GM18870 (cell line): Measurements from ENCODE around the gene UBE2G2.

Source experiments
- ATAC-seq: cut with Tn5 transposase; IDR thresholded peaks from one replicate; pipeline ENCODE4 v1.9.1; 2021; ENCODE audit warnings: moderate library complexity; ENCODE audit not compliant: unreplicated experiment

The UBE2G2 gene

DNA sequence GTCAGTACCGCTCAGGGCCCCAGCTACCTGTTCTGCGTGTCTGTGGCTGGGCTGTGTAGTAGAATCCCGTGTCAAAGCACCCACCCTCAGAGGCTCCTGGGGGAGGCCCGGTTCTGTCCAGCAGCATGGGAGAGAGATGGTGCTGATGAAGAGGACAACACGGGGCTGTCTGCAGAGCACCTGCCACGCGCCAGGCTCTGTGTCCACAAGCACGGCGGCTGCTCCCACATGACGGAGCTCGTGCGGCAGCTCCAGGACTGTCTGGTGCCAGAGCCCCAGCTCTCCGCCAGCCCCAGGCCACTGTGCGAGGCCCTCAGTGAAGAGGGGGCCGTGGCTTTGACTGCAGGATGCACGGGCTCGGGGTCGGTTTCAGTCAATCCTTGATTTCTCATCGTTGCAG, 48.3 kb downstream of the UBE2G2 start:
- ATAC-seq = no peak

DNA sequence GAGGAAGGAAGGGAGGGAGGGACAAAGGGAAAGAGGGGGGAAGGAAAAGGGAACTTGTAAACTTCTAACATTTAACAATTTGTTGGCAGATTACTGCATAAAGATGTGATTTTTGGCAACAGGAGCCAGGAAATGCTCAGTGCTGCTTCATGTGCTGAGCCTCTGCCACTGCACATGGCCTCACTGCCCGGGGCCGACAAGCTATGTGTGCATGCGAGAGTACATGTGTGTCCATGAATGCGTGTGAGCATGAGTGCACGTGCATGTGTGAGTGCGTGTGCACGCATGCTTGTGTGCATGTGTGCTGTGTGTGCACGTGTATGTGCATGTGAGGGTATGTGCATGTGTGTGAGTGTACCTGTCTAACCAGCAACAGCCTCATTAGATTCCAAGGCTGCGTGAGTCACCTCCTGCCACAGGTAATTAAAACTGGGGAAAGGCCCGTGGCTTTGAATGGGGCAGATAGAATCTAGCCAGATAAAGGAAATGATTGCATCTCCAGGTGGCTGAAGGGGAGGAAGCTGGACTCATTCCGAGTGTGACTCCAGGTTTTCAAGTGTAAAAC, 48.9 kb downstream of the UBE2G2 start:
- no peak for ATAC-seq

DNA sequence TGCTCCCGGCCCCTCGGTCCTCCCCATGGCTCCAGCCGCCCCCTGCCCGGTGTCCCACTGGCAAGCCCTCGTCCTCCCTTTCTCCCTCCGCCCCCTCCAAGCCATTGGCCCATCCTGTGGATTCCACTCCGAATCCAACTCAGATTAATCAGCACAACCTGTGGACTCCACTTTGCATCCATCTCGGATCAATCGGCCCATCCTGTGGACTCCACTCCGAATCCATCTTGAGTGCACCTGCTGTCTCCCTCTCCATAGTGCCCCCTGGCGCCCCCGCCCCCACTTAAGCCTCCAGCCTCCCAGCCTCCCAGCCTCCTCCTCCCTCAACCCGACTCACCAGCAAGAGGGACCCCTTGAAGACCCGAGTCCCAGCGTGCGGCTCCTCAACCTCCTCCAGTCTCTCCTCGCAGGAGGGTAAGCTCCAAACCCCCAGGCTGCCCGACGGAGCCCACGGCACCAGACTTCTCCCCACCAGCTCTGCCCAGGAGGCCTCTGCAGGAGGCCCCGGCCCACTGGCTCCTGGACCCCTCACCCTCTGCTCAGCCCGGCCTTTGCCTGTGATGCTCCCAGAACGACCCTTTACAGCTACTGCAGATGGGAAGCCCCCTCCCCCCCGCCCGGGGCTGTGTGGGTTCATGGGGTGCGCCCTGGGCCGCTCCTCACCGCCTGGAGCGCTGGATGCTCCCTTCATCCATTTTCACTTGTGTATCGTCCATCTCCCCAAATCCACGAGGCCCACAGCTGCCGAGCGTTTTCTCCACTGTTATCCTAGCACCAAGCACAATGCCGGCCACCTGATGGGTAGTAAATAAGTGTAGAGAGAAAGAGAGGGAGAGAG, 49.6 kb downstream of the UBE2G2 start:
- no peak for ATAC-seq

DNA sequence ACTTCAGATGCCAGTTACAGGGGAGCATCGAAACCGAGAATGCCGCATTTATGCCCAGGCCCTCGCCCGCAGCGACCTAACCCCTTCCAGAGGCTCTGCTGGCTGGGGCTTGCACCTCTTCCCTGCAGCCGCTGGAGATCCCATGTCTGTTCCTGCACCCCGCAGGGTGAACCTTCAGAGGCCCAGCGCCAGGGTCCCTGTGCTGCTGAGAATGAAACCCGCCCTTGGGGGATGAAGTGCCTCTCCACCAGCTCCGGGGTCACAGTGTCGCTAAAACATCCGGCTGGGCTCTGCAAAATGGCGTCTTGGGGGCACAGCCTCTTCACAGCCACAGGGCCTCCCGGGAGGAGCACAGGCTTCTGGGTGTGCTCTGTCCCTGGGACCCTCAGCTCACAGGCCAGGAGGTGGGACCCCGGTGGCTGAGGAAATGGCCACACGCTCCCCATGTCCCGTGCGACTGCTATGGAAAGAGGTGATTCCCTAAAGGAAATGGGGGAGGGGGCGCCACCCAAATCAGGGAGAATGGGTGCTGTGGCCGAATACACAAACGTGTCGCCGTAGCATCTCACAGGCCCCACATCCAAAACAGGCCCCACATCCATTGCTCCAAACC, 50.3 kb downstream of the UBE2G2 start:
- ATAC-seq = no peak

DNA sequence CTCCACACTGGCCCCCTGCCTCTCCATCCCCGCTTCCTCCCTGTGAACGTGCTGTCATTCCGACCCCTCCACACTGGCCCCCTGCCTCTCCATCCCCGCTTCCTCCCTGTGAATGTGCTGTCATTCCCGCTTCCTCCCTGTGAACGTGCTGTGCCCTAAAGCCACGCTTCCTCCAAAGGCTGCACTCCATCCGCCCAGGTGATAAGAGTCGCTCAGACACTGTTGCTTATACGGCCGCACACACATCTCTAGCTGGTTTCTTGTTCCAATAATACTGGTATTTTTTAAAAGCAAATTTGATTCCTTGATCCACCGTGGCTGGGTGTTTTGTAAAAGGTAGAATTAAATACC, 51.0 kb downstream of the UBE2G2 start:
- ATAC-seq = no peak

DNA sequence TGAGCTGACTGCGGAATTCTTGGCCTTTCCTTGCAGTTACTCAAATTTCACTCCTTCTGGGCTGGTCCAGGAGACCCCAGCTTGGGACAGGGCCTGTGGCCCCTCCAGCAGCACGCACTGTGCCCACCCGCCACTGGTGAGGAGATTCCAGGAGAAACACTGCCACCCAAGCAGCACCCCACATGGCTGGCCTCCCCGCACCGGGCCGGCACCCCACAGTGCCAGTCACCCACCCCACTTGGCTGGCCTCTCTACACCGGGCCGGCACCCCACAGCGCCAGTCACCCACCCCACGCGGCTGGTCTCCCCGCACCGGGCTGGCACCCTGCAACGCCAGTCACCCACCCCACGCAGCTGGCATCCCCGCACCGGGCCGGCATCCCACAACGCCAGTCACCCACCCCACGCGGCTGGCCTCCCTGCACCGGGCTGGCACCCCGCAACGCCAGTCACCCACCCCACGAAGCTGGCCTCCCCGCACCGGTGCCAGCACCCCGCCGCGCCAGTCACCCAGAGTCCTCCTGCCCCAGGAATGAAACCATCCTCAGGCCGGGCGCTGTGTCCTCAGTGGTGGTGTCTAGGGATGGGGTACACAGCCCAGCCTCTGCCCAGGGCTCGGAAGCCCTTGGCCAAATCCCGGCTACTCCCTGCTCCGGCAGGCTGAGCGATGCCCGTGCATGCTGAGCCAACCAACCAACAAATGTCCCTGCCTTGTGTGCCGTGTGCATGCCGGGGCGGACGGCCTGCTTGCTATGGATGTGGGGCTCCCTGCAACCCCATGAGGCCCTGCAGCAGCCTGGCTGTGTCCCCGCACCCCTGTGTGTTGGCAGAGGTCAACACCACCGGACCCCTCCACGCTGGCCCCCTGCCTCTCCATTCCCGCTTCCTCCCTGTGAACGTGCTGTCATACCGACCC, 51.6 kb downstream of the UBE2G2 start:
- ATAC-seq = no peak

DNA sequence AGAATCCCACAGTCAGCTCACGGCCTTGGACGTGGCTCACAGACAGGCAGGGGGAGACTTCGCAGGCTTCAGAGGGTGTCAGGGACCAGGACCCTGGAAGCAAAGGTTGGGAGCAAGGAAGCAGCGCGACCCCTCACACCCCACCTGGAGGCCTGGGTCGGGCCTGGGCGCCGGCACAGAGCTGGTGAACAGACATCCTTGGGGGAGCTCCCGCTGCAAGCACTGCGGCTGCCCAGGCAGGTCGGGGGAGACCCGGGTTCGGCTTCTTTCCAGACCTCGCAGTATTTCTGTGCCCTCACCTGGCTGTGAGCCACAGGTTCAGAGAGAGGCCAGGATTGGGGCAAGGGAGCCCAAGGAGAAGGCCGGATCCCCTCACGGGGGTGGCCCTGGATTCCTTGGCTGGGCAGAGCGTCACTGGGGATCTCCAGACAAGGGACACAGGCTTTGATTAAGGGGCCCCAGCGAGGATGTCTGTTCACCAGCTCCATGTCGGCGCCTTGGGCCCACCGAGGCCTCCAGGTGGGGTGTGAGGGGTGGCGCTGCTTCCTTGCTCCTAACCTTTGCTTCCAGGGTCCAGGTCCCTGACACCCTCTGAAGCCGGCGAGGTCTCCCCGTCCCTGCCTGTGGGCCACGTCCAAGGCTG, 52.4 kb downstream of the UBE2G2 start:
- no peak for ATAC-seq

DNA sequence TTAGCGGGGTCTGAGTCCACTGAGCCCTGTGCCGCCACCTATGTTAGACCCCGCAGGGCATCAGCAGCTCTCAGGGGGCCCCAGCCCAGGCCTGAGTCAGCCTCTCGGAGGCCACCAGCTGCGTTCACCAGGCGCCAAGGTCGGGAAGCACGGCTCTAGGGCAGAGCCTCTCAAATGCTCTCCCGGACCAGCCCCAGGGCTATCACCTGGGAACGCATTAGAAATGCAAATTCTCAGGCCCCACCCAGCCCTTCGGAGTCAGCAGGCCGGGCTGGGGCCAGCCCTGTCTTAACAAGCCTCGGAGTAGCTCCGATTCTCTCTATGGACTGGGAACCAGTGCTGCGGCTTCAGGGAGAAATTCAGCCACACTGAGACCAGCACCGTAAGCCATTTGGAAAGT, 53.0 kb downstream of the UBE2G2 start:
- no peak for ATAC-seq

DNA sequence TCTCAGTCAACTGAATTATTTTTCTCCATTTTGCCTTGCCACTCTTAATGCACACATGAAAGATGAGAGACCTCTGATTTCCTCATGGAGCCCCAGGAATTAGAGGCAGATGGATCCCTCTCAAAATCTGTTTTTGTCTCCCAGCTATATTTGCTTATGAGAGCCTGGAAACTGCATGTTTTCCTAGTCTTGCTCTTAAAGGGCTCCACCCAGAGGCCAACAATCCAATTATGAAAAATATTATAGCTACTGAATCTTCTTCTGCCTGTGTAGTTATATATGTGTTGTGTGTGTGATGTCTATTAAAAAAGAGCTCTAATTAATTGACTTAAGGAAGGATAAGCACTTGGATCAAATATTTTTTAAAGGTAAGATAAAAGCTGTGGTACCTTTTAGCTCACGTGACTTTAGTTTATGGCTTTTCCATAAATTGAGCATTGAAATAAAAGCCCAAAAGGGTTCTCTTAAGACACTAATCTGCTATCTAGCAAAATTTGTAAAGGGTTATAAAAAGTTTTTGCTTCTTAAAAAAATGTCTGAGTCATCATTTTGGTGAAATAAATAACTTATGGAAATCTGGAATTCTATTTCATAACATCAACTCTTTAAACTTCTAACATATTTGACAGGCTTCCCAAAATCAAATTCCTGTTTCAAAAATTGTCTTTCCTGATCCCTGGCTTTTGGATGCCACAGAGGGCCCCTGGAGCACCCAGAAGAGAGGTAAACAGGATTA, 59.0 kb downstream of the UBE2G2 start:
- no peak for ATAC-seq

DNA sequence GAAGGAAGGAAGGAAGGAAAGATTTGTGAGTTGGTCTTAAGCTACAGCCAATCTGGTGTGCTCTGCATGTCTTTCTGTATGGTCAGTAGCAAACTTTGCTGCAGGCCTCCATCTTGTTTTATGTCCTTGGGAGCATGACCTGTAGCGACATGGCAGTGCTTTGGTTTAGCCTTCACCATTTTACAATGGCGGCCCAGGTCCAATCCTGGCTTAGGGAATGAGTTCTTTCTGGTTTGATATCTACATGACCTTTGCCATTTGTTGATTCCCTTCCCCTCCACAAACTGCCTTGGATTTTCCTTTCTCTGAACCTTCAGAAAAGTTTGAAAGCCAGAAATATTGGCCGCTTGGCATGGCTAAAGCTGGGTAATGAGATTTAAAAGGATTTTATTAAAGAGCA, 59.7 kb downstream of the UBE2G2 start:
- ATAC-seq = no peak

DNA sequence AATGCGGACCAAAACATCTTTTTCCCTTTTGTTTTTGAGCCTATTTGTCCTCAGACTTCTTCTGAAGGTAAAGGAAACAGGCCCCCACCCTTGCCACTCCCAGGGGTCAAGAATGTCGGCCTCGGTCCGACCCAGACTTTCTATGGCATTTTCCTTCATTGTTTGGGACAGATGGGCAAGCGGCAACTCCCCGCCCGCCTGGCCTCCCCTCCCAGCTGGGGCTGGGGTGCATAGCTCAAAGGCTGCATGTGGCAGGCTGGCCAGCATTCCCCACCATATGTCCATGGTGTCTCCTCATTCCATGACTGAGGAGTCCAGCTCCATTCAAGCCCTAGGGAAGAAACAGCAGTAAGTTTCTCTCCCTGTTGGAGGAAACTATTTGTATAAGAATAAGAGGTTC, 60.9 kb downstream of the UBE2G2 start:
- ATAC-seq = no peak

DNA sequence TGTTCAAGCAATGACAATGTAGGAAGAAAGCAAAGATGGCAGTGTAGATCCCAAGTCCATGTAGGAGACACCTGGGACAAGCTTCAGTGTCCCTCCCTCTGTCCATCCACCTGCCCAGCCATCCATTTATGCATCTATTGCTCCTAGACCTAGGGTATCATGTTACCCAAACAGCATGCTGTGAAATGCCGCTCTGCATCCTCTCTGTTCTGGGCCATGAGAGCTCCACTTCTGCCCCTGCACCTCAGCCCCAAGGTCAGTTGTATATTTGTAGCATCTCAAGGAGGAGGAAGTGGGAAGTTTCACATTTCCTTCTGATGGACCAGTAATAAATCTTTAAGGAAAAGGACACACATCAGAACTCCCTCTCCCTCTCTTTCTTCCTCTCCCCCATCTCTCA, 62.3 kb downstream of the UBE2G2 start:
- no peak for ATAC-seq

DNA sequence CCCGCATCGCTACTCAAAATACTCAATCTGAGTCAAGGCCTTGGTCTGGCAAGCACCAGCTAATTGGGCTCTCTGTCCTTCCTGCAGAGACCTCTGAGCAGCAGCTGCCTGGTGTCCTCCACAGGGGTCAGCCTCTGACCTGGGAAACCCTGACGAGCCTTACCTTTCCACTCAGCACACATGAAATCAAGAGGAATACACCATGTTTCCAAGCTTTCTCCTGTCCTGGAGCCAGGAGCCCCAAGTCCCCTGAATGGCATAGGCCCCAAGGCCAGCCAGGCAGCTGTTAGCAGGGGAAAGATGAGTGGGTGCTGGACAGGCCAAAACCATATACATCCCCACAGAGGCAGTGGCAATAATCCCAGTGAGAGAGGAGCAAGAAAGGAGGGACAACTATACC, 63.0 kb downstream of the UBE2G2 start:
- no peak for ATAC-seq

DNA sequence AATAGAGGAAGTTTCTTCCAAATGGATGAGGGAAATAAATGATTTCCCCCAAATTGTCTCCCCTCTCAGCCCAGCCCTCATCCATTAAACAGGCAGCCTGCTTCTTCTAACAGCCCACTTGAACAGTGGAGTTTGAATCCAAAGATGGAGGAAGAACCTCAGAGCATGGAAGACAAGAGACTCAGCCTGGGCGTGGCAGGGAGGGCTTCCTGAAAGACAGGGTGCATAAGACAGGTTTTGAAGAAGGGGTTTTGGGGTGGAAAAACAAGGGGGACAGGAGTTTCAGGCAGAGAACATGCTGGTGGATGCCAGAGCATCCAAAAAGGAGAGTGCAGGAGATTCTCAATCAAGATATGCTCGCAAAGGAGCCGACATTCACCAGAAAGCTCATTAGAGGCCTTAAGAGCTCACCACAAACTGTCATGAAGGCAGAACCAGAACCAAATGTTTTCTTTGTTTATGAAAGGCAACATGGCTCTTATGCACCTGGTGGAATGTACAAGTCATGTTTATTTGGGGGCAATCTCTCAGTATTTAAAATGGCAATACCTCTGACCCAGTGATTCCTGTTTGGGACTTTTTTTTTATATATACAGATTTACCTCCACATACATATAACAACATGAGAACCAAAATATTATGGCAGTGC, 63.8 kb downstream of the UBE2G2 start:
- no peak for ATAC-seq

DNA sequence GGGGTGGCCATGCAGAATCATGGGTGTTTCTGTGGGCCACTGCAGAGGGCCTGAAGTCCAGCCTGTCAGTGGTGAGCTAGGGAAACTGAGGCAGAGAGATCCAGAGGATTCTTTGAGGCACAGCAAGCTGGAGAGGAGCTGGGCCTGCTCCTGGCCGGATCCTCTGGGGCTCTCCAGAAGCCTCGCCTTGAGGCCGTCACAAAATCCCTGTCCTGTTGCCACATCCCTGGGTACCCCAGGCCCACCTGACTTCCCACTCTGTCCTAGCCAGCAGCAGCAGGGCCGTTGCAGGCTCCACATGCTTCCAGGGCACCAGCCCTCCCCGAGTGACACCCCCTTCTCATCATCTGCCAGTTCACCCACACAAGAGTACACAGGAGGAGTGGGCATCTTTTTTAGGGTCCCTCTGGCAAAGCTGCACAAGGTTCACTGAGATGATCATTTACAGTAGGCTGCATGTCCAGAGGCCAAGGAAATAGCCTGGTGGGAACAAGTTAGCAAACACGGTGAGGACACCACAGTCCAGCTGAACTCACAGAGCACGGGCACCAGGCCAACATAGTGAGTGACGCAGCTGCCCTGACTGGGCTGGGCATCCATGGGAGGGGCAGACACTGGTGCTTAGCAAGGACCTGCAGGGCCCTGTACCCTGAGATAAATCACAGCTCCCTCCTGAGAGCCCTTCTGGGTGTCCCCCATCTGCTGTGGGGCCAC, 65.2 kb downstream of the UBE2G2 start:
- no peak for ATAC-seq

DNA sequence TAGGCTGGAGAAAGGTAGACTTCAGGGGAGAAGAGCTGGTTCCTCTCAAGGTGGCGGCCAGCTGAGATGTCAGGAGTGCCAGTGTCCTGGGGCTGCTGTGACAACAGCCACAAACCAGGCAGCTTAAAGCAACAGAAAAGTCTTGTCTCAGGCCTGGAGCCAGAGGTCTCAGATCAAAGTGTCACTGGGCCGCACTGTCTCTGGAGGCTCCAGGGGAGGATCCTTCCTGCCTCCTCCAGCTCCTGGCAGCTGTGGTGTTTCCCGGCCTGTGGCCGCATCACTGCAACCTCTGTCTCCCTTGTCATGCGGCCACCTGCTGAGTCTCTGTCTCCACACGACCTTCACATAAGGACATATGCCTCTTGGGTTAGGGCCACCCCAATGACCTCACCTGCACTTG, 65.8 kb downstream of the UBE2G2 start:
- ATAC-seq = no peak

DNA sequence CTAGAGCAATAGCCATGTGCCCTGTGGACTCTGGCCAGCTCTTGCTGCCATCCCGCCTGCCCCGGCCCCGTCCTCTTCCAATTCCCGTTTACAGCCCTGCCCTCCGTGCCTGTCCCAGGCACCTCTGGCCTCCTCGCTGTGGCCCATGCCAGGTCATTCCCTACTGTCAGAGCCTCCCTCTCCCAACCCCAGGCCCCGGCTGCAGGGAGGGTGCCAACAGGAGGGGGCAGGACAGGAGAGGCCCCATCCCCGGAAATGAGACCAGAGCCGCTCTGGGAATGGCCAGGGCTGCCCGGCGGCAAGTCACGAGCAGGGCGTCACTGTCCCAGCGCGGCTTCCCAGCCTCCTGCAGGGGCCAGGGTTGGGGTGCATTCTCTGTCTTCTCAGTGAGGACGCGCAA, 66.8 kb downstream of the UBE2G2 start:
- no peak for ATAC-seq

DNA sequence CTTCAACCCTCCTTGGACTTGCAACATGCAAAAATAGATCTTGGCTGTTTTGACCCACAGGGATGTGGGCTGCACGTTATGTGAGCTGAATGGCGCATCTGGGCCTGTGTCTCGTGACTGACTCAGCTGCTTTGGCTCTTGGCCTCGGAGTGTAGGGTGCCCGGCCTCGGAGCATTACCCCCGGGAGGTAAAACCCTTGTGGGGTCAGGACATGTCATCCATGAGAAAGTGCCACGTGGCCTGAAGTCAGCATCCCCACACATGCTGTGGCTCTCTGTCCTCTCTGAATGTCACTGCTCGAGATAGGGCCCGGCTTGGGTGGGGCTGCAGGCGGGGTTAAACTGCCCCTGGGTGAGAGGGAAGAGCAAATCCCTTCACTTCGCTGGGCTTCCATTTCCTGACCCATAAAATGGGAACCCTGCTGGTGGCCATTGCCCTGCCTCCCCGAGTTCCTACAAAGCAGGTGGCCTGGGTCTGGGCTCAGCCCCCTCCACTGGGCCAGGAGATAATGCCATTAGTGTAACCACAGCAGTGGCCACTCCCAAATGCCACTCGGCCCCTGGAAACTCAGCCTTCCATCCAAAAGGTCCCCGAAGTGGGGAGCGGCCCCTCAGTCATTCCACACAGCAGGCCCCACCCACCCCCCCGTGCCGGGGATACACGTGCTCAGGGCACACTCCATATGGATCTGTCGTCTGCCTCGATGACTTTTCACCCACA, 67.4 kb downstream of the UBE2G2 start:
- no peak for ATAC-seq

DNA sequence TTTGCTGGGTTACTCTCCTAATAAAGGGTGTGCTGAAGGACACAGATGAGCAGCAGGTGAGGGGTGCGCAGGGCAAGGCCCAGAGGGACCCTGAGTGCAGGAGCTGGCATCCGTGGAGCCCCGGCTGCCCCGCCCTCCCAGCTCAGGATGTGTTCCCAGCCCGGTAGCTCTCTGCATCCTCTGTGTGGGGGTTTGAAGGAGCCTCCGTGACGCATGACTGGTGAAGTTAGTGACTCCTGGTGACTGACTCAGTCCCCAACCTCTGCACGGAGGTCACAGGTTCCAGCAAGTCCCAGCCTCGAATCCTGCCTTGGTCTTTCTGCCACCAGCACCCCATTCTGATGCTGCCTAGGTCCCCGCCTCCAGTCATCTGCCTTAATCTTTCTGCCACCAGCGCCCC, 68.7 kb downstream of the UBE2G2 start:
- no peak for ATAC-seq
